ENCODE measurements around the gene SLC41A3. TPM values are rescaled to one million over a fixed set of nuclear protein-coding genes. Genes with fewer than 3 reads are reported as not detected.

SLC41A3 gene
- total and polyA plus RNA-seq, 10 of the 15 experiments (the other 5 are each of a cell fraction or from before 2014, with no cell fraction given) = 8.3 to 29.5 (median 16.7) TPM

GRCh38 chr3:126051234-126051633, 32.7 kb downstream of the SLC41A3 start (continued):
- TF ChIP-seq ZBTB11 (CRISPR knock-in tag; IDR thresholded peaks at IDR 0.05) = no peak

- Histone ChIP-seq H3K27ac (ENCODE audit: control insufficient read depth, insufficient read depth) (no peak overlapping the region), H3K4me1 (ENCODE audit: control insufficient read depth, insufficient read depth, low read length) (peaks cover 9% of the 10 kb centered on the region), H3K9ac (ENCODE audit: control insufficient read depth, insufficient read depth, low read length) (no peak overlapping the region), H3K4me3 (no peak overlapping the region), H3K79me2 (ENCODE audit: control insufficient read depth, insufficient read depth, low read length) (no peaks in the 10 kb centered on the region), H3K4me2 (ENCODE audit: control insufficient read depth, insufficient read depth) (no peak overlapping the region), H3K27me3 (replicated peaks in 1 of 2; ENCODE audit: control insufficient read depth in 2 of 2, insufficient read depth in 2 of 2, low read length in 1 of 2) (no peaks in the 10 kb centered on the region), H2AFZ (ENCODE audit: control insufficient read depth, low read depth, low read length) (no peak overlapping the region), H3K9me3 (replicated peaks; ENCODE audit: control insufficient read depth, insufficient read depth, low read length) (no peaks in the 10 kb centered on the region), H3K36me3 (ENCODE audit: control insufficient read depth in 2 of 2, insufficient read depth in 2 of 2, low read length in 1 of 2) (no peaks in the 10 kb centered on the region), H4K20me1 (ENCODE audit: control insufficient read depth, insufficient read depth) (no peaks in the 10 kb centered on the region)
- ATAC-seq (no peak), FAIRE-seq (no peak), DNase-seq (ENCODE audit: low read depth, low spot score) (no peak)
- ChIA-PET SMC1A (ENCODE audit: uncharacterized antibody, unreplicated experiment) (no interaction called here), CTCF (no interaction called here), RAD21 (ENCODE audit: unreplicated experiment) (no interaction called here), POLR2A (no interaction called here)
- in situ Hi-C loops (cut with MboI) (no loop called here), intact Hi-C loops (cut with micrococcal nuclease; ENCODE audit: unreplicated experiment) (no loop called here)
- no TSS peak for BruUV-seq (replicated peaks)
- WGBS (ENCODE audit: insufficient coverage, insufficient replicate concordance, low lambda C conversion rate, missing lambda C conversion rate) = 96% methylated on average over 10 of the region's 10 CpGs
- no peak for TF ChIP-seq RB1 (IDR thresholded peaks at IDR 0.05; ENCODE audit: borderline replicate concordance)
- no peak for TF ChIP-seq SP1 (IDR thresholded peaks at IDR 0.05; ENCODE audit: low read depth, low read length)
- TF ChIP-seq HDAC2 (IDR thresholded peaks at IDR 0.05) = no peak
- TF ChIP-seq MEF2B (IDR thresholded peaks at IDR 0.05; ENCODE audit: partially characterized antibody, poor library complexity, severe bottlenecking) = no peak
- TF ChIP-seq ZBTB4 (CRISPR knock-in tag; IDR thresholded peaks at IDR 0.05) = no peak
- no peak for TF ChIP-seq BCL3 (IDR thresholded peaks at IDR 0.05; ENCODE audit: borderline replicate concordance, insufficient read depth, low read depth, low read length, poor library complexity, severe bottlenecking)
- TF ChIP-seq NR2C2 (IDR thresholded peaks at IDR 0.05; ENCODE audit: borderline replicate concordance, control insufficient read depth, insufficient read length, low read depth) = no peak
- no peak for TF ChIP-seq ZBTB33 (IDR thresholded peaks at IDR 0.05)
- TF ChIP-seq NFYA (IDR thresholded peaks at IDR 0.05; ENCODE audit: borderline replicate concordance, low read depth, low read length) = no peak
- TF ChIP-seq MTA2 (IDR thresholded peaks at IDR 0.05; ENCODE audit: low read depth) = no peak
Measured at GRCh38 chr3:126050626-126051025, 33.3 kb downstream of the SLC41A3 start.
